Limb (tissue), 2 donors: ENCODE measurements around the gene PDE4B.
A peak's percentile ranks its signal among the peaks of the same experiment; 100 is the strongest.
"Not testable (repeated sequence)": the region's sequence is repeated elsewhere in the genome, so short reads cannot be mapped to it uniquely, and the experiment has no call there.

ENCODE experiments used
- DNase-seq, 2 donors: peaks; one replicate each; pipeline ENCODE4 v3.0.0-alpha.2; 2016; ENCODE audit errors: extremely low spot score in 2 of 2

PDE4B gene

DNA sequence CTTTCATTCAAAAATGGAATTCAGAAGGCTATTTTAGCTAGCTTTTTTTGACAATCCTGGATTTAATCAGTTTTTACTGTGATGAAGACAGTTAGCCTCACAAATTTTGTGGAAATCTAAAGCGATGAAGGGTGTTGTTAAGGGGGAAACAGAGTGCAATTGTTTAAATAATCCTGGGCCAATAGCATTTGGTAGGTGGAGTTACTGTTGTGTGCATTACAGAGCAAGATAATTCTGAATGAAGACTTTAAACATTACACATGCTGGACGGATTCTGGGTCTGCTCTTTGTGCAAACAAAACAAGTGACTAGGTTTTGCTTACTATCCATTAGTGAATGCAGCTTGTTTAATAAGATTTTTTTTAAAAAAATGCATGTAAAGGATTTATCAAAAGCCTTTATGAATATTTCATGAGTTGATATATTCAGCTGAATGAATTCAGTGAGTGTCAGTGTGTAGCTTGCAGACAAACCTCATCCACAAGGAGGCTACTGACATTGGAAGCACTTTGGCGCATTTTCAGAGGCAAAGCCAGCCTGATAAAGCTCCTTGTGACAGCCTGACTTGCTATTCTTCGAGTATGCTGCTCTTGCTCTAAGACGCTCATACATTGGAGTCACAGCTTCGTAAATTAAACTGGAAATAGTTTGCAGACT is 199.6 kb downstream of the PDE4B start:
- peak in 1 of 2 donors; percentile 34 for DNase-seq

DNA sequence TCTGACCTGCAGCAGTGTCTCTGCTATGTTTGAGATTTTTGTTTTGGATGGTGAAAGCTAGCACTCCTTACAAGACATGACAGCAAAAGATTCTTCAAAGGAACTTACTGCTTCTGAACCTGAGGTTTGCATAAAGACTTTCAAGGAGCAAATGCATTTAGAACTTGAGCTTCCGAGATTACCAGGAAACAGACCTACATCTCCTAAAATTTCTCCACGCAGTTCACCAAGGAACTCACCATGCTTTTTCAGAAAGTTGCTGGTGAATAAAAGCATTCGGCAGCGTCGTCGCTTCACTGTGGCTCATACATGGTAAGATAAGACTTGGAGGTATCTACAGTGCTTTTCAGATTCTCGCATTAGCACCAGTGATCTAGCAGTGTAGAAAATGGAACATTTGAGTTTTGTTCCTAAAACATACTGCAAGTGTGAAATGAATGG is 200.2 kb downstream of the PDE4B start:
- DNase-seq, result no peak

DNA sequence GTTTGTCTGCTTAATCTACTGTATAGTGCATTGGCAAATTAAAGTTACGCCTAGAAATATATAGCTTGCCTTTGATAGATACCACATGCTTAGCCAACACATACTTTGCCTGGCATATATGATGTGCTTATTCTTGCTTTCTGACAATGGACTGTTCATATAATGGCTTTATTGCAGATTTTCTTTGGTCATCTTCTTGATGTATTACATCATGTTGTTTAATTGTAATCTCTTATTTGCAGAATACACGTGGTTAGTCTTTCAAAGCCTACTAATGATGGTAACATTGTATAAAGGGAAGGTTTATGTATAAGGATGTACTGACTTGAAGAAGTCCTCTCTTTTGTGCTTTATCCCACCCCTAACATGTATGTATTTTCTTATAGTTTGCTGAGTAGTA is 201.5 kb downstream of the PDE4B start:
- no peak for DNase-seq

DNA sequence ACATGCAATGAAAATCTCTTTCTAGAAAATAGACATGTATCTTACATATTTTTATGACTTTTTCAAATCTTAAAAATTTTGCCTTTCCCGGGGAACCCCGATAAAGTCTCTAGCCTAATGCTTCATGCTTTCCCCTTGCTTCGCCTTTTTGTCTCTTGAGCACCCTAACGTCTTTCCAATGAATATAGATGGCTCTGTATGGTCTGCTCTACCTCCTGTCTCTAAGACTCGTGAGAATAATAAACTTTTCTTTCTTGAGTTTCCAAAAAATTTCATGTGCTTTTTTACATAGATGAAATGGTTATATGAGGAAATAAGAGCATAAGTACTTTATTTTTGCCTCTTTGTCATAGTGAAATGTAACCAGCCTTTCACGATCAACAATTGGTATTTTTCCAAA is 202.6 kb downstream of the PDE4B start:
- DNase-seq, result no peak

DNA sequence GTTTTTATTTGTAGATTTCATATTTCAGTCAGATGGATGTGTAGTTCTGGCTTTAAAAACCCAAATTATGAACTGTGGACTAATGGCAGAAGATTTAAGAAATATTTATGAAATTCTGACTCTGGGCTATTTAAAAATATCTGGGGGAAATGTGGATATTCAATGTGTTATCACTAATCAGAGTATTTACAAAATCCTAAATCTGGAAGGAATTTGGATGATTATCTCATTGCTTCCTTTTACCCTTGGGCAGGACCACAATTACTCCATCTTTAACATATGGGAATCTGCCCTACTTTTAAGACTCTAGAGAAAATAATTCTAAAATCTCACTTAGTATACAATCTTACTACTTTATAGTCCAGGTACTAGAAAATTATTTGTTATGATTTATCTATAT is 203.2 kb downstream of the PDE4B start:
- no peak for DNase-seq

DNA sequence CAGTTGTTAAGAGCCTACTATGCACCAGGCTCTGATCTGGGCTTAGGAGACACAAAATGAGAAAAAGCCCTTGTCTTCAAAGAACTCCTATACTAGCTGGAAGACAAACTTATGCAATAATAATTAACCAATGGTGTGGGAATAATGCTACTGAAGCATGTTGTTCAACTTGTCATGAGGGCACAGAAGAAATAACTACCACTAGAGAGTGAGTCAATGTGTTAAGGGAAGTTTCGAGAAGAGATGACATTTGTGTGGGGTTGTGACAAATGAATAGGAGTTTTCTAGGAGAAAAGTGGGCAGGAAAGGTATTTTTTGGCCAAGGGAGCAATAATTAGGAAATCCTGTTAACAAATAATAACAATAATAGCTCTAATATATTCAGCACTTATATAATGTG is 205.0 kb downstream of the PDE4B start:
- no peak for DNase-seq

DNA sequence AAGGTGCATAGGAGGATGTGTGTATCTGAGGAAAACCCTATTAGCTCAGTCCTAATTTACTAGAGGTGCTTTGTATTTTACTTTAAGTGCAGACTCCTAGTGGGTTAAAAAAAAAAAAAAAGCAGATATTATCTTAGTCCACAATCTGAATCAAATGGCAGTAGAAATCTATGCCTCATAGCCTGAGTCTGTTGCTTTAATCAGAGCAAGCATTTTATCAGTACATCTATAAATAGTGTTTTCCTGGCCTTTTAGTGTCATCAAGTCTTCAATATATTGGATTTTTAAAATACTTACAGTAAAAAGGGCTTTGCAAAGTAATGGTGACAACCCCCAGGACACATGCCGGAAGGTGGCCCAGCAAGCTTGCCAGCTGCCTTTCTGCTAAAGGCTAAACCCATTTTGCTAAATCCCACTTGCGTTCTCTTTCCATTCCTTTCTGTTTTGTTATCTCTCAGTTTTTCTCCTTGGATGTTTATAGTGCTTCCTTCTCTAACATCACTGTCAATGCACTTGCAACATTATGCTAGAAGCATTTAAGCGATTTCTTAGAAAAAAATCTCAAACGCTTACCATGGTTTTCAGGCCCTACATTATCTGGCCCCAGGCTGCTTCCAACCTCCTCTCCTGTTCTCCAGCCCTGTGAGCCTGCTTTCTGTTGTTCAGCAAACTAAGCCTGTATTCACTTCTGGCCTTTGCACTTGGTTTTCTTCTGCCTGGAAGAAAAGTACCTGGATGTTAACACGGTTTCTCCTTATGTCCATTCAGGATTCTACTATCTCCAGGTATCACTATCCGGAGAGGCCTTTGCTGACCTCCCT is 206.3 kb downstream of the PDE4B start:
- DNase-seq, result no peak

DNA sequence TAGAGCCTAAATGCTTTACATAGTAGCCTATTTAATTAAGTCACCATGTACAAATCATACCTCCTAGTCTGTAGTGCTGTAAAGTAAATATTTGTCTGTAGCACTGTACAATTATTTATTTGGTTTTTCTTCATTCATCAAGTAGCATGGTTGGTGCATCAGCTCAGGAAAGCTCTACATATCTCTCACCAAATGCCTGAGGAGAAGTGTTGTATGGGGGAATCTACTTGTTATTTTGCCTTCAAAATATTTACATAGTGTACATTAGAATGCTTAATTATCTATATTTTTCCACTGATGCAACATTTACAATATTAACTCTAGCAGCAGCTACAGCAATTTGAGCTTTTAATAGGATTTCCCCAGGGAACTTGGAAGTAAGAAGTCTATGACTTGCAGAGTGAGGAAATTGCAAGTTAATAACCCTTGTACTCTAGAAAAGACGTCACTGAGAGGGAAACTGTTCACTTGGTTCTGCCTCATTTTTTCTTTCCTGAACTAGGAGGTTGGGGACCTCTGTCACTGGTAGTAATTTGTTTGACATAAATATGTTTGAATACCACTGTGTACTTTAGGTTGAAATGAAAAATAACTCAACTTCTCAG is 207.4 kb downstream of the PDE4B start:
- no peak for DNase-seq

DNA sequence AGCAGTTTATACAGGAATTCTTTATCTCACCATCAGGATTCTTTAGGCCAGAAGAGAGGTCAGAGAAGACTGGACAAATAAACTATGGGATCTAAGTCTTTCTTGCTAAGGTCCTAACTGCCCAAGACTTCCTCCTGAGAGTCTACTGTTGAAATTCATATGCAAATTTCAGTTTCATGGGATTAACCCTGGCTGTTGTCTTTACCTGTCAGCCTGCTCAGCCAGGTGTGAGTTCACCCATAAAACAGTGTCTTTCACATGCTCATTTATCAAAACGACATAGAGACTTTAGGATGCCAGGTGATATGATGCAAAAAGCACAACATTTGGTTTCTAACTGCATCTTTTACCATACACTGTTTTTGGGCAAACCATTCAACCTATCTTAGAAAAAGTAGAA is 211.0 kb downstream of the PDE4B start:
- no peak for DNase-seq

DNA sequence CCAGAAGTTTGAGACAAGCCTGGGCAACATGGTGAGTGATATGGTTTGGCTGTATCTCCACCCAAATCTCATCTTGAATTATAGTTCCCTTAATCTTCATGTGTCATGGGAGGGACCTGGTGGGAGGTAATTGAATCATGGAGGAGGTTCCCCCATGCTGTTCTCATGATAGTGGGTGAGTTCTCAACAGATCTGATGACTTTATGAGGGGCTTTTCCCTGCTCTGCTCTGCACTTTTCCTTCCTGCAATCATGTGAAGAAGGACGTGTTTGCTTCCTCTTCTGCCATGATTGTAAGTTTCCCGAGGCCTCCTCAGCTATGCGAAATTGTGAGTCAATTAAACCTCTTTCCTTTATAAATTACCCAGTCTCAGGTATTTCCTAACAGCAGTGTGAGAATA is 213.8 kb downstream of the PDE4B start:
- DNase-seq, result not testable (repeated sequence)

DNA sequence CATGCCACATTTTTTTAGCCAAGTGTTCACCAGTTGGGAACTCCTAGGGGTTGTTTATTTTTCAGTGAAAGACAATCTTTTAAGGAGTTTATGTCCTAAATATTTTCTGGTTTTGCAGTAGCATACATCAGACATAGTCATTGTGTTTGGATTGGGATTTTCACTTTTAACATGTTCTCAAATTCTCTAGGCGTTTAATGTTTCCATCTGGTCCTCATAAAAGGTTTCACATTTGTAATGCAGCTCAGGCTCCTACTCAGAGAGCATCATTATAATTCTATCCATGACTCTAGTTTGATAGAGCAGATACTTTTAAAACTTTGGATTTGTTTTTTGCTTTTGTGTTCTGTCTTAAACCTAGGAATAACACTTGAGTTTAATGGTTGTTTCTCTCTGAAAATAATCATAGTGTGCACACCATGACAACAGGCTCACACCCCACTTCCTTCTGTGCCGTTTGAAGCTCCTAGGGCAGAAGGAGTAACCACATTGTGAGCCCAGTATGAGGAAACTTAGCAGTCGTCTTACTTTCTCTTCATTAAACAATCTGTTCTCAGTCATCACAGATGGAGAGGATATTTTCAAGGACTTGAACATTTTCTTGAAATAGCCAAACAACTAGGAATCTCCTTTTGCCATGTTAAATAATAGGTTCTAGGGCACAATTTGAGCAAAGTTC is 219.6 kb downstream of the PDE4B start:
- DNase-seq, result no peak

DNA sequence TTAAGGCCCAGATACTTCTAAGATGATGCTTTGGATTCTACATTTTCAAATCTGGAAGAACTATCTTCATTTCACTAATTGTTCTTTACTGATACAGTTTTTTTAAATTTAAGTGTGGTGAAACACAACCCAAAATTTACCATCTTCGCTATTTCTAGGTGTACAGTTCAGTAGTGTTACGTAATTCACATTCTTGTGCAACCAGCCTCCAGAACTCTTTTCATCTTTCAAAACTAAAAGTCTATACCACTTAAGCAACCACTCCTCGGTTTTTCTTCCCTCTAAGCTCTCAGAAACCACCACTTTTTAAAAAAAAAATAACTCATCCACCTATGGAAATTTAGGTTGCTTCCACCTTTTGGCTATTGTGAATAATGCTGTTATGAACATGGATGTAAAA is 220.7 kb downstream of the PDE4B start:
- no peak for DNase-seq

DNA sequence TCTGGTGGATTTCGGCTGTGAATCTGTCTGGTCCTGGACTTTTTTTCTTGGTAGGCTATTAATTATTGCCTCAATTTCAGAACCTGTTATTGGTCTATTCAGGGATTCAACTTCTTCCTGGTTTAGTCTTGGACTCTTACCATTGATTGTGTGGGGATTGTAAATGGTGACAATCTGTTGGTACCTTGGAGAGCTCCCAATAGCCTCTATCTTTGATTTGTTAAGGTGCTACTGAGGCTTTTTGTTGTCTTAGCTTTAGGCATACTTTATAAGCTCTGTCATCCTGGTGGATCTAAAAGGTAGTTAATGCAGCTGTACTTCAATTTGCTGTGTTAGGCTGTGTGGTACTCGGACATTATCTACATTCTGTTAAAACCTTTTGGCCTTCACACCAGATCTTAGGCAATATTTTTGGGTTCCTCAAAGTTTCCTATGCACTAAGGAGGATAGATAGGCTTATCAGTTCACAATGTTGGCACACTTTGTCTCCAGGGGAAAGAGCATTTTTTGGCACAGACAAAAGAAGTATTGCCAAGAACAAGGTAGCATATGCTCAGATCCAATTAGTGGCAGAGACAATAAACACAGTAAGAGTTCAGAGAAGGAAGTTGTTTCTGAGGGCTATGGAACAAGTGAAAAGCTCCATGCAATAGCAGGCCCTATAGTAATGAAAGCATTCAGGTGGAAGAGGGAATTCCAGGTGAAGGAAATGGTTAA is 230.4 kb downstream of the PDE4B start:
- DNase-seq, result no peak

DNA sequence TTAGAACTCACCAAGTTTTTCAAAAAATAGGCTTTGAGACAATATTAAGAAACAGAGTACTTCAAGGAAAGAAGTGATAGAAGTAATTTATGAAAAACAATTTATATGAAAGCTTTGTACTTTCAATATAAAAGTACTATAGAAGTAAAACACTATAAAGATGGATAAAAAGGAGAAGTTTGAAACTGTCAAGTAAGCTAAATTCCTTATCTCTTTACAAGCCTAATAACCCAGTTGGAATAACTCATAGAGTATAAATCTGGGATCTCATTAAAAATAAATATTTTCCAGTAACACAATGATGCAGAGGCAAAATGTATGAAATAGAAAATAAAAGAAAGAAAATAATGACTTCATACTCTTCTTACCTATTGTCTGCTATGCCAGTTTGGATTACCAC is 232.5 kb downstream of the PDE4B start:
- no peak for DNase-seq

DNA sequence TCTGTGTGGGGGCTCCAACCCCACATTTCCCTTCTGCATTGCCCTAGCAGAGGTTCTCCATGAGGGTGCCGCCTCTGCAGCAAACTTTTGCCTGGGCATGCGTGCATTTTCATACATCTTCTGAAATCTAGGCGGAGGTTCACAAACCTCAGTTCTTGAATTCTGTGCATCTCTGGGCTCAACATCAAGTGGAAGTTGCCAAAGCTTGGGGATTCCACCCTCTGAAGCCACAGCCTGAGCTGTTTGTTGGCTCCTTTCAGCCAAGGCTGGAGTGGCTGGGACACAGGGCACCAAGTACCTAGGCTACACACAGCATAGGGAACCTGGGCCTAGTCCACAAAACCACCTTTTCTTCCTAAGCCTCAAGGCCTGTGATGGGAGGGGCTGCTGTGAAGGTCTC is 235.3 kb downstream of the PDE4B start:
- DNase-seq, result no peak

DNA sequence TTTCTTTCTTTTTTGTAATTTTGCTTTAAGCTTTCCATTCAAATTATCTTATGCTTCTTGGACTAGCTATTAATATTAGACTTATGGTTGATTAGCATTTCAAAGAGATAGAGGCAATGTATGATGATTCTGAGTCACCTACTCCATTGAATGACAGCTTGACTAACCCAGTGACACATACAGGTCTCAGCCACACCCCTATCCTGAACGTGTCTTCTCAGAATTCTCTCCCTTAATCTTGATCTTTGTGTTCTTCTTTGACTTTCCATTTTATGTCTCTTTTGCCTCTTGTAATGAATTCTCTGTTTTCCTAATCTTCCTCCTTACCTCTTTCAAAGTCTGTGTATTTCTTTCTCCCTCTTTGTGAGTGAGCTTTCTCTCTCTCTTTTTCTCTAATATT is 241.1 kb downstream of the PDE4B start:
- DNase-seq, result no peak

DNA sequence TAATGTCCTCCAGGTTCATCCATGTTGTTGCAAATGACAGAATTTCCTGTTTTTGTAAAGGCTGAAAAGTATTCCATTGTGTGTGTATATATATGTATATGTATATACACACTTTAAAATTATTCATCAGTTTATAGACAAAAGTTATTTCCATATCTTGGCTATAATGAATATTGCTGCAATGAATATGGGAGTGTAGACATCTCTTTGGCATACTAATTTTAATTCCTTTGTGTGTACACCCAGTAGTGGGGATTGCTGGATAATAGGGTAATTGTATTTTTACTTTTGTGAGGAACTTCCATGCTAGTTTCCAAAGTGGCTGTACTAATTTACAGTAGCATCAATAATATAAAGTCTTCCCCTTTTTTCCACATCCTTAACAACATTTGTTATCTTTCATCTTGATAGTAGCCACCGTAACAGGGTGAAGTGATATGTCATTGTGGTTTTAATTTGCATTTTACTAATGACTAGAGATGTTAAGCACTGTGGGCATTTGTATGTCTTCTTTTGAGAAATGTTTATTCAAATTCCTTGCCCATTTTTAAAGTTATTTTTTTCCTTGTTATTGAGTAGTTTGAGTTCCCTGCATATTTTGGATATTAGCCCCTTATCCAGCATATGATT is 243.0 kb downstream of the PDE4B start:
- no peak for DNase-seq

DNA sequence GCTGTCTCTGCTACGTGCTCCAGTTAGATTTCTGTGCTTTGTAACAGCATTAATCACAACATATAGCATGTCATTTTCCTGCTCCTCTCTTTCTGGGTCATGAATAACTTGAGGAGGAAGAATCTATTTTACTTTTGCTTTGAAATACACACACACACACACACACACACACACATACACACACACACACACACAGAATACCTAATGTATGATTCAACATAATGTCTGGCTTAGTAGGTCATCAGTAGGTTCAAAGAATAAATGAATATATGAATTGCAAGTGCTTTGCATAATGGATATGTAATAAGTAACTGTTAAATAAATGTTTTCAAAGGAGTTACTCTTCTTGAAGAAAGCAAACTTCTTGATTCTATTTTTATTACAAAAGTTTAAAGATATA is 249.0 kb downstream of the PDE4B start:
- DNase-seq, result no peak

DNA sequence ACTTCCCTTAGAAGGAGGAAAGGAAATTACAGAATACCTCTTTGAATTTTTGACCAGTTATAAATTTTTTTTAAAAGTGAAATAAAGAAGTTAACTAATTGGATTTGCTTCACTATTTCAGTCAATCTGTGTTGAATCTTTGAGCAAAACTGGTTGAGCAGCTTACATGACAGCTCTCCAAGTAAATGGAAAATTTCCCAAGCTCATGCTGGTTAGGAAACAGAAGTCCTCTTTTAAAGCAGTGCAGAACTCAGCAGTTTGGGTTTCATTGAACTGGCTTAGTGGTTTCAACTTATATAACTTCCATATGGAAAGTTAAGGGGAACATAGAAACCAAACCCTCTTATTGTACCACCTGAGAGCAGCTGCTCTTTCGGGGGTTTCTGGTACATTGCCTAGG is 250.5 kb downstream of the PDE4B start:
- DNase-seq, result peak in 1 of 2 donors; percentile 12

DNA sequence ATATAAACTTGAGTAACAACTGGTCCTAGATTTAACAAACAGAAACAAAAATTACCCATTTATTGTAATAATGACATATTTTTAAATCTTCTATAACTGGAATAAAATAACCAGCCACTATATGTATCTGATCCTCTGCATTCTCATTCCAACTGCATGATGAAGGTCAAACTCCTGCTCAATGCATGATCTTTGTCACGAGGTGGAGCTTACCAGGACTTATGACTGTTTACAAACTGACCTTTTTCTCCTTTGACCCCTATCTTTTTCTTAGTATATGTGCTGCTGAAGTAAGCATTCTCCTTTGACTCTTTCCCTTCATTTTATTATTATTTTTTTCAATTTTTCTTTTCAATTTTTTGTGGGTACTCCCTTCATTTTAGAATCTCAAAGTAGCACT is 252.2 kb downstream of the PDE4B start:
- no peak for DNase-seq

DNA sequence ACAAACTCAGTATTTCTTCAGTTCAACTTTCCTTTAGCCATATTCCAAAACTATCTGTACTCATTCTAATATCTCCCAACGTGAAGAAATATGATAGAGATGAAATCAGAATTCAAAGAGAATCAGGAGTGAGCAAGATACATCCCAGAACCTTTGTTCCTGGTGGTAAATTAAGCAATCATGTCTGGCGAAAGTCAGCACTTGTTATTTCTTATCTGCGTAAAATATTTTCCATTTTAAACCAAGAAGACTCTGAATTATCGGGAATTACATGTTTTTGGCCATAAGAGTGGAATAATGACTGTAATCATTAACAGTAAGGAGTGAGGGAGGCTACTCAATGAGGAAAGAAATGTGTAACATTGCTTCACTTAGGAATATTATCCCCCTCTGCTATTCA is 253.7 kb downstream of the PDE4B start:
- DNase-seq, result no peak
